H9 (cell line): ENCODE results near the gene MGARP. TPM values are rescaled to one million over a fixed set of nuclear protein-coding genes. Genes with fewer than 3 reads are reported as not detected.

Source experiments
- DNase-seq: peaks from one replicate; pipeline ENCODE4 v3.0.0-alpha.2; 2017
- H2AFZ ChIP-seq: one replicate; pipeline ENCODE4 v1.6.1; 2013; ENCODE audit warnings: mild to moderate bottlenecking, low read length, control low read depth, moderate library complexity
- H2AK5ac ChIP-seq: 2 replicates; pipeline ENCODE4 v1.6.1; 2013; ENCODE audit warnings: low read length, control low read depth, mixed read lengths; ENCODE audit not compliant: insufficient read length
- H2BK120ac ChIP-seq: one replicate; pipeline ENCODE4 v1.6.1; 2013; ENCODE audit warnings: low read depth, mild to moderate bottlenecking, low read length, control low read depth, inconsistent platforms; ENCODE audit not compliant: poor library complexity, severe bottlenecking
- H2BK12ac ChIP-seq: 2 replicates; pipeline ENCODE4 v1.6.1; 2013; ENCODE audit warnings: low read length, control low read depth, mixed read lengths, low read depth; ENCODE audit not compliant: insufficient read length
- H2BK15ac ChIP-seq: 2 replicates; pipeline ENCODE4 v1.6.1; 2013; ENCODE audit warnings: low read depth, low read length, control low read depth
- H2BK20ac ChIP-seq: one replicate; pipeline ENCODE4 v1.6.1; 2013; ENCODE audit warnings: low read depth, mild to moderate bottlenecking, low read length, control low read depth, inconsistent platforms; ENCODE audit not compliant: poor library complexity, severe bottlenecking
- H2BK5ac ChIP-seq: 2 replicates; pipeline ENCODE4 v1.6.1; 2013; ENCODE audit warnings: low read length, control low read depth, mixed read lengths; ENCODE audit not compliant: insufficient read length
- H3K14ac ChIP-seq: 2 replicates; pipeline ENCODE4 v1.6.1; 2013; ENCODE audit warnings: low read length, control low read depth; ENCODE audit not compliant: insufficient read depth
- H3K18ac ChIP-seq: 2 replicates; pipeline ENCODE4 v1.6.1; 2013; ENCODE audit warnings: low read depth, mild to moderate bottlenecking, mixed read lengths, low read length, control low read depth; ENCODE audit not compliant: insufficient read length
- H3K23ac ChIP-seq: 2 replicates; pipeline ENCODE4 v1.6.1; 2013; ENCODE audit warnings: low read length, control low read depth, mixed read lengths, low read depth; ENCODE audit not compliant: insufficient read length
- H3K23me2 ChIP-seq: 2 replicates; pipeline ENCODE4 v1.6.1; 2013; ENCODE audit warnings: low read depth, mild to moderate bottlenecking, mixed read lengths, low read length, control low read depth; ENCODE audit not compliant: insufficient read length, poor library complexity, severe bottlenecking
- H3K27ac ChIP-seq: 2 replicates; pipeline ENCODE4 v1.5.1; 2013; ENCODE audit warnings: low read length, control low read depth, mixed read lengths, low read depth; ENCODE audit not compliant: insufficient read length
- H3K27me3 ChIP-seq: 2 replicates; pipeline ENCODE4 v1.6.1; 2013; ENCODE audit warnings: low read length, control low read depth, inconsistent platforms; ENCODE audit not compliant: insufficient read depth
- H3K4ac ChIP-seq: 2 replicates; pipeline ENCODE4 v1.6.1; 2013; ENCODE audit warnings: low read depth, mild to moderate bottlenecking, control low read depth, inconsistent platforms, low read length, moderate library complexity
- H3K4me1 ChIP-seq: 2 replicates; pipeline ENCODE4 v1.6.1; 2013; ENCODE audit warnings: low read length, control low read depth, inconsistent platforms; ENCODE audit not compliant: insufficient read depth
- H3K4me2 ChIP-seq: 2 replicates; pipeline ENCODE4 v1.6.1; 2013; ENCODE audit warnings: low read length, control low read depth, mixed read lengths; ENCODE audit not compliant: insufficient read length, insufficient read depth
- H3K56ac ChIP-seq: 2 replicates; pipeline ENCODE4 v1.6.1; 2013; ENCODE audit warnings: low read depth, mild to moderate bottlenecking, mixed read lengths, low read length, control low read depth; ENCODE audit not compliant: insufficient read length
- H3K79me1 ChIP-seq: 2 replicates; pipeline ENCODE4 v1.6.1; 2013; ENCODE audit warnings: low read depth, mild to moderate bottlenecking, moderate library complexity, low read length, control low read depth, inconsistent platforms; ENCODE audit not compliant: insufficient read depth, poor library complexity, severe bottlenecking
- H3K79me2 ChIP-seq: 2 replicates; pipeline ENCODE4 v1.6.1; 2013; ENCODE audit warnings: low read length, control low read depth, inconsistent platforms; ENCODE audit not compliant: insufficient read depth
- H3K9ac ChIP-seq: 2 replicates; pipeline ENCODE4 v1.6.1; 2013; ENCODE audit warnings: low read length, control low read depth, mixed read lengths; ENCODE audit not compliant: insufficient read length; ENCODE audit errors: extremely low read depth
- H3K9me3 ChIP-seq: one replicate; pipeline ENCODE4 v1.6.1; 2013; ENCODE audit warnings: low read depth, low read length, inconsistent platforms; ENCODE audit not compliant: control insufficient read depth
- H3T11ph ChIP-seq: one replicate; pipeline ENCODE4 v1.6.1; 2013; ENCODE audit warnings: mild to moderate bottlenecking, low read length, control low read depth, inconsistent platforms
- H4K20me1 ChIP-seq: one replicate; pipeline ENCODE4 v1.6.1; 2013; ENCODE audit not compliant: control insufficient read depth, insufficient read length, insufficient read depth
- H4K5ac ChIP-seq: 2 replicates; pipeline ENCODE4 v1.6.1; 2013; ENCODE audit warnings: low read depth, mild to moderate bottlenecking, mixed read lengths, low read length, control low read depth; ENCODE audit not compliant: insufficient read length
- H4K8ac ChIP-seq: replicated peaks from 2 replicates; pipeline ENCODE4 v1.6.1; 2013; ENCODE audit warnings: low read length, control low read depth, mixed read lengths, low read depth; ENCODE audit not compliant: insufficient read length
- H4K91ac ChIP-seq: 2 replicates; pipeline ENCODE4 v1.6.1; 2013; ENCODE audit warnings: low read depth, mild to moderate bottlenecking, moderate library complexity, mixed read lengths, low read length, control low read depth; ENCODE audit not compliant: insufficient read length
- H3K27ac Mint-ChIP-seq, 3 experiments: 2 replicates in 2 of 3; 3 replicates in 1 of 3; pipeline ENCODE4 v1.8.0; 2020 to 2021; ENCODE audit warnings: mixed read lengths in 3 of 3, mild to moderate bottlenecking in 1 of 3, moderate library complexity in 1 of 3
- H3K27me3 Mint-ChIP-seq: 2 replicates; pipeline ENCODE4 v1.8.0; 2021; ENCODE audit warnings: low read depth, mild to moderate bottlenecking, moderate library complexity, mixed read lengths
- H3K36me3 Mint-ChIP-seq, 3 experiments: 2 replicates in 2 of 3; 3 replicates in 1 of 3; pipeline ENCODE4 v1.8.0; 2020 to 2021; ENCODE audit warnings: low read depth in 3 of 3, mixed read lengths in 3 of 3; ENCODE audit not compliant: insufficient read depth in 1 of 3
- H3K4me1 Mint-ChIP-seq, 2 experiments: 2 replicates each; pipeline ENCODE4 v1.8.0; 2020; ENCODE audit warnings: mixed read lengths in 2 of 2
- H3K4me3 Mint-ChIP-seq, 2 experiments: 2 replicates in 1 of 2; 3 replicates in 1 of 2; pipeline ENCODE4 v1.8.0; 2020 to 2021; ENCODE audit warnings: mild to moderate bottlenecking in 2 of 2, mixed read lengths in 2 of 2, moderate library complexity in 1 of 2
- H3K9me3 Mint-ChIP-seq, 2 experiments: 2 replicates in 1 of 2; 3 replicates in 1 of 2; pipeline ENCODE4 v1.8.0; 2020; ENCODE audit warnings: mild to moderate bottlenecking in 2 of 2, mixed read lengths in 2 of 2, moderate library complexity in 1 of 2
- CTCF ChIP-seq: fragments of 200-600 bp; sonication (generic); conservative IDR thresholded peaks from 3 replicates; pipeline ENCODE4 v1.8.0; 2021; ENCODE audit warnings: antibody characterized with exemption, mild to moderate bottlenecking
- total RNA-seq: library from RNA; stranded (reverse); gene quantifications from 2 replicates; pipeline ENCODE4 v1.2.1, GENCODE V29; 2021

Gene MGARP
- total RNA-seq, 1 experiment from 2014 or later: 4.0 TPM

- no peak overlapping the region for H3K27ac ChIP-seq
- no peaks in the 10 kb centered on the region for H3K27me3 ChIP-seq
- no peaks in the 10 kb centered on the region for H3K23me2 ChIP-seq
Measured at GRCh38 chr4:139253046-139253445, 27.0 kb downstream of the MGARP start.

More at GRCh38 chr4:139253046-139253445, 27.0 kb downstream of the MGARP start:
- Histone ChIP-seq H2BK15ac (no peak overlapping the region), H3T11ph (no peak overlapping the region), H3K9ac (no peak overlapping the region), H4K8ac (no peak overlapping the region), H3K4me2 (no peak overlapping the region), H2BK12ac (no peak overlapping the region), H4K5ac (no peak overlapping the region), H2AFZ (no peak overlapping the region), H3K79me1 (no peaks in the 10 kb centered on the region), H3K4me1 (no peaks in the 10 kb centered on the region), H2BK120ac (no peak overlapping the region), H3K79me2 (no peaks in the 10 kb centered on the region), H2BK20ac (no peak overlapping the region), H4K20me1 (no peaks in the 10 kb centered on the region), H2BK5ac (no peak overlapping the region), H2AK5ac (no peak overlapping the region), H3K4ac (no peak overlapping the region), H3K14ac (no peak overlapping the region), H4K91ac (no peak overlapping the region), H3K23ac (no peak overlapping the region), H3K18ac (no peak overlapping the region), H3K56ac (no peak overlapping the region), H3K9me3 (no peaks in the 10 kb centered on the region)
- TF ChIP-seq CTCF: no peak
- 0 out of 4 replicates have a peak, but pooled peaks cover 0 to 2% of the 10 kb centered on the region in 2 experiments for H3K4me1 Mint-ChIP-seq
- H3K4me3 Mint-ChIP-seq: no peak overlapping the region
- no peak for DNase-seq
- no peaks in the 10 kb centered on the region for H3K9me3 Mint-ChIP-seq
- H3K36me3 Mint-ChIP-seq: no peaks in the 10 kb centered on the region
- no peak overlapping the region for H3K27ac Mint-ChIP-seq
- no peaks in the 10 kb centered on the region for H3K27me3 Mint-ChIP-seq
